GM12864 (cell line): ENCODE data around the gene NDUFS2.
A peak's percentile ranks its signal among the peaks of the same experiment; 100 is the strongest.

Experiments
- DNase-seq: peaks from one replicate; pipeline ENCODE4 v3.0.0-alpha.2; 2011; ENCODE audit warnings: low read depth
- H3K4me3 ChIP-seq: 2 replicates; pipeline ENCODE4 v1.5.1; 2011; ENCODE audit warnings: mild to moderate bottlenecking, low read depth, low read length, control low read depth
- CTCF ChIP-seq: IDR thresholded peaks from 2 replicates; pipeline ENCODE4 v1.5.1; 2011; ENCODE audit warnings: low read depth, mild to moderate bottlenecking, moderate library complexity, low read length, control low read depth, inconsistent platforms; ENCODE audit errors: missing control alignments

The NDUFS2 gene

DNA sequence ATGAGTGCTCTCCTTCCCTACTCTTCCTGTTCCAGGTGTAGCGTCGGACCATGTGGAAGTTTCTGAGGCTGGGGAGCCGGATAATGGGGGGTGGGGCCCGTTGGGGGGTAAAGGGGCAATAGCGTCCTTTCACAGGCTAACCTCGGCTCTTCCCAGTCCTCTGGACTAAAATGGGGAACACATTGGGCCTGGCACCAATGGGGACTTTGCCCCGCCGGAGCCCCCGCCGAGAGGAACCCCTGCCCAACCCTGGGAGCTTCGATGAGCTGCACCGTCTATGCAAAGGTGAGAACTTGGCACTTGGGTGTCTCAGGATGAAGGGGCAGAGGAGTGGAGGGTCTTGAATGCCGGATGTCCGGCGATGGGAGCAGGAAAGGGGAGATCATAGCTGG is 24.1 kb downstream of the NDUFS2 start:
- H3K4me3 ChIP-seq, result peak overlapping the region; percentile 64
- no peak for DNase-seq
- TF ChIP-seq CTCF, result no peak

GRCh38 chr1:161226759-161227158 is 24.6 kb downstream of the NDUFS2 start:
- H3K4me3 ChIP-seq, result peak overlapping the region; percentile 64
- DNase-seq, result no peak
- no peak for TF ChIP-seq CTCF

DNA sequence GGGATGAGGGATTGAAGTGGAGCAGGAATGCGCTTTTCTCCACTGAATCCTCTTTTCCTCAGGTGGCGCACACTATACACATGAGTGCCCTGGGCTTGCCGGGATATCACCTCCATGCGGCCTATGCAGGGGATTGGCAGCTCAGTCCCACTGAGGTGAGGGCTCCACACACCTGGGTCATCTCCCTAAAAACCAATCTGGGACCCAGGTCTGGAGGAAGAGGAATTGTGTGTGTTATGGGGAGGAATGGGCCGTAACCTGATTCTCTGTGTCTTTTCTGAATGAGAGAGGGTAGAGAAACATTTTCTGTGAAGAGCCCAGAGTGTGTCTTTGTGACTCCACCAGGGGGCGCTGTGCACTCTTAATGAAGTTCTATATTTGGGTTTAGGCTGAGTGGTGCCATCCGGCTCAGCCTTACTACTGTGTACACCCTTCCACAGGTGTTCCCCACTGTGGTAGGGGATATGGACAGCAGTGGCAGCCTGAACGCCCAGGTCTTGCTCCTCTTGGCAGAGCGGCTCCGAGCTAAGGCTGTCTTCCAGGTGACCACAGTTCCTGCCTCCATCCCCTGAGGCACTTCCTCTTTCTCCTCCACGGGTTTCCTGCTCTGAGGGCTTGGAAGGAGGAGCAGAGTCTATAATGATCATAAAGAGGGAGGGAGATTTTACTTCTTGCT is 25.2 kb downstream of the NDUFS2 start:
- peak overlapping the region; percentile 64 for H3K4me3 ChIP-seq
- peak; percentile 73 for DNase-seq
- TF ChIP-seq CTCF, result peak; percentile 83

GRCh38 chr1:161228032-161228431 is 25.9 kb downstream of the NDUFS2 start:
- no peak overlapping the region for H3K4me3 ChIP-seq
- TF ChIP-seq CTCF, result no peak
- no peak for DNase-seq

GRCh38 chr1:161229896-161230295 is 27.7 kb downstream of the NDUFS2 start:
- no peak overlapping the region for H3K4me3 ChIP-seq
- no peak for DNase-seq

GRCh38 chr1:161230762-161231161 is 28.6 kb downstream of the NDUFS2 start:
- no peak for DNase-seq
- no peak for TF ChIP-seq CTCF
- H3K4me3 ChIP-seq, result no peak overlapping the region

More at GRCh38 chr1:161229896-161230295, 27.7 kb downstream of the NDUFS2 start:
- peak; percentile 28 for TF ChIP-seq CTCF

GRCh38 chr1:161233102-161233501 is 30.9 kb downstream of the NDUFS2 start:
- no peak overlapping the region for H3K4me3 ChIP-seq
- TF ChIP-seq CTCF, result no peak
- DNase-seq, result no peak
